ACC112 (cell line): Measurements from ENCODE around the gene GLIS1.
"Not testable (repeated sequence)": the region's sequence is repeated elsewhere in the genome, so short reads cannot be mapped to it uniquely, and the experiment has no call there.

Source experiments
- H2AFZ ChIP-seq: fragments of 200-600 bp; sonication (generic); one replicate; pipeline ENCODE4 v1.6.0; 2017; ENCODE audit warnings: antibody characterized with exemption, low read length; ENCODE audit not compliant: unreplicated experiment
- H3K27ac ChIP-seq: fragments of 200-600 bp; sonication (generic); 2 replicates; pipeline ENCODE4 v1.5.1; 2014; ENCODE audit warnings: low read depth, mild to moderate bottlenecking, antibody characterized with exemption, low read length, moderate library complexity
- H3K27me3 ChIP-seq: fragments of 200-600 bp; sonication (generic); 2 replicates; pipeline ENCODE4 v1.6.1; 2014; ENCODE audit warnings: mild to moderate bottlenecking, antibody characterized with exemption, low read length, moderate library complexity, mixed read lengths; ENCODE audit not compliant: insufficient read depth
- H3K36me3 ChIP-seq: fragments of 200-600 bp; sonication (generic); 2 replicates; pipeline ENCODE4 v1.6.1; 2016; ENCODE audit warnings: mild to moderate bottlenecking, antibody characterized with exemption, low read length, moderate library complexity, mixed read lengths; ENCODE audit not compliant: insufficient read depth
- H3K4me1 ChIP-seq: fragments of 200-600 bp; sonication (generic); one replicate; pipeline ENCODE4 v1.6.1; 2016; ENCODE audit warnings: low read length, mixed read lengths; ENCODE audit not compliant: insufficient read depth, unreplicated experiment, control insufficient read depth
- H3K4me3 ChIP-seq: fragments of 200-600 bp; sonication (generic); 2 replicates; pipeline ENCODE4 v1.5.1; 2014; ENCODE audit warnings: mild to moderate bottlenecking, low read depth, low read length
- H3K79me2 ChIP-seq: fragments of 200-600 bp; sonication (generic); one replicate; pipeline ENCODE4 v1.6.0; 2016; ENCODE audit warnings: low read length; ENCODE audit not compliant: control insufficient read depth, unreplicated experiment, insufficient read depth

GLIS1 gene

GRCh38 chr1:53654216-53655210 lies 84.5 kb downstream of the GLIS1 start:
- no peak overlapping the region for H3K27ac ChIP-seq
- no peaks in the 10 kb centered on the region for H3K27me3 ChIP-seq
- H3K36me3 ChIP-seq: no peaks in the 10 kb centered on the region
- H2AFZ ChIP-seq: no peak overlapping the region
- H3K79me2 ChIP-seq: no peaks in the 10 kb centered on the region
- H3K4me1 ChIP-seq: peaks cover 22% of the 10 kb centered on the region
- no peak overlapping the region; the same call in 1 of the 2 replicates for H3K4me3 ChIP-seq

DNA sequence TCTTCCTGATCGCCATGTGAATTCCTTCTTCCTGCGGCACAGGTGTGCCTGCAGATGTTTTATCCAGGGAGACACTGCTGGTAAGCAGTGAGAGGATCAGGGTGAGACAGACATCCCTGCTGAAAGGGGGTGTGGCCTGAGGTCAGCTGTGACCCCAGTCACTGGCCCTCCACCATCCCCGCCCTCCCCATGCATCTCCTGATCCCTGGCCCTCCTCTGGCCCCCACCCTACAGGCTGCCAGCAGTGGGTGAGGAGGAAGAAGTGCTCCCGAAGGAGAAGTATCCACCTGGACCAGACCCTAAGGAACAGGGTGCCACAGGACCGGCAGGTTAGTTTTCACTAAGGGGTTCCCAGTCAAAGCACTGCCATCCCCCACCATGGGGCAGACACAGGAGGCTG lies 85.3 kb downstream of the GLIS1 start:
- Histone ChIP-seq H2AFZ (no peak overlapping the region), H3K27ac (no peak overlapping the region), H3K4me3 (no peak overlapping the region), H3K27me3 (no peaks in the 10 kb centered on the region), H3K4me1 (peaks cover 22% of the 10 kb centered on the region), H3K36me3 (no peaks in the 10 kb centered on the region), H3K79me2 (no peaks in the 10 kb centered on the region)

DNA sequence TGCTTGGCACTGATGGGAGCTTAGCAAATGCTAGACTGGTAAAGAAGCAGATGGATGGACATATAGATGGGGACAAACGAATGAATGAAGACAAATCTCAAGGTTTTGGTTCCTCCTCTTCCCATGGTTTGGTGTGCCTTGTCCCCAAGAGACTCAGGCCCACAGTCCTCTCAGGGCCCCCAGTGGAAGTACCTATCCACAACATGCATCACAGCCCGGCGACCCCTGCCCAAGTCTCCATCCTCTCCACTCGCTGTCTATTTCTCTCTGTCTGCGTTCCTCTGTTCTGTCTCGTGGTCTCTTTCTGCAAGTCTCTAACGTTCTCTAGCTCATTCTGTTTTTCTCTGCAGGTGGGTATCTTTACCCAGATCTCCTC lies 85.8 kb downstream of the GLIS1 start:
- Histone ChIP-seq H3K79me2 (no peaks in the 10 kb centered on the region), H3K27me3 (no peaks in the 10 kb centered on the region), H3K4me3 (no peak overlapping the region), H3K27ac (no peak overlapping the region), H3K36me3 (no peaks in the 10 kb centered on the region), H3K4me1 (peaks cover 22% of the 10 kb centered on the region), H2AFZ (no peak overlapping the region)

- Histone ChIP-seq H3K27me3 (no peaks in the 10 kb centered on the region), H3K27ac (no peak overlapping the region), H3K4me1 (peaks cover 22% of the 10 kb centered on the region), H2AFZ (no peak overlapping the region), H3K36me3 (no peaks in the 10 kb centered on the region), H3K79me2 (no peaks in the 10 kb centered on the region), H3K4me3 (no peak overlapping the region)
Observed at GRCh38 chr1:53652441-53653199, 86.3 kb downstream of the GLIS1 start.

GRCh38 chr1:53651356-53651755 lies 87.6 kb downstream of the GLIS1 start:
- Histone ChIP-seq H3K36me3 (no peaks in the 10 kb centered on the region), H2AFZ (no peak overlapping the region), H3K4me1 (peaks cover 15% of the 10 kb centered on the region), H3K27ac (no peak overlapping the region), H3K79me2 (no peaks in the 10 kb centered on the region), H3K27me3 (no peaks in the 10 kb centered on the region), H3K4me3 (no peak overlapping the region)

- Histone ChIP-seq H3K27me3 (no peaks in the 10 kb centered on the region), H3K4me1 (no peaks in the 10 kb centered on the region)
Observed at GRCh38 chr1:53648516-53648915, 90.4 kb downstream of the GLIS1 start.

GRCh38 chr1:53647915-53648314 lies 91.0 kb downstream of the GLIS1 start:
- not testable (repeated sequence) for H3K4me1 ChIP-seq, H3K36me3 ChIP-seq, H3K79me2 ChIP-seq, H2AFZ ChIP-seq, H3K27me3 ChIP-seq, H3K27ac ChIP-seq, H3K4me3 ChIP-seq

More at GRCh38 chr1:53648516-53648915, 90.4 kb downstream of the GLIS1 start:
- no peak overlapping the region for H3K27ac ChIP-seq
- H3K36me3 ChIP-seq: no peaks in the 10 kb centered on the region
- H3K79me2 ChIP-seq: no peaks in the 10 kb centered on the region
- no peak overlapping the region for H2AFZ ChIP-seq
- H3K4me3 ChIP-seq: no peak overlapping the region

DNA sequence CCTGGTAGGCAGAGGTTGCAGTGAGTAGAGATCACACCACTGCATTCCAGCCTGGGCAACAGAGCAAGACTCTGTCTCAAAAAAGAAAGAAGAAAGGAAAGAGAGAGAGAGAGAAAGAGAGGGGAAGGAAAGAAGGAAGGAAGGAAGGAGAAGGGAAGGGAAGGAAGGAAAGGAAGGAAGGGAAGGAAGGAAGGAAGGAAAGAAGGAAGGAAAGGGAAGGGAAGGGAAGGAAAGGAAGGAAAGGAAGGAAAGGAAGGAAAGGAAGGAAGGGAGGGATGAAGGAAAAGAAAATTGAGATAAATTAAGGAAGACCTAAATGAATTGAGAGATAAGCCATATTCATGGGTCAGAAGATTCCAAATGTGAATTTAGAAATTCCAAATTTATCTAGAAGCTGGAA lies 92.2 kb downstream of the GLIS1 start:
- Histone ChIP-seq H3K27me3 (no peaks in the 10 kb centered on the region), H2AFZ (no peak overlapping the region), H3K36me3 (no peaks in the 10 kb centered on the region), H3K27ac (no peak overlapping the region), H3K79me2 (no peaks in the 10 kb centered on the region), H3K4me1 (no peaks in the 10 kb centered on the region), H3K4me3 (no peak overlapping the region)

- Histone ChIP-seq H2AFZ (no peak overlapping the region), H3K27me3 (no peaks in the 10 kb centered on the region), H3K36me3 (no peaks in the 10 kb centered on the region), H3K4me1 (no peaks in the 10 kb centered on the region), H3K79me2 (no peaks in the 10 kb centered on the region), H3K4me3 (no peak overlapping the region), H3K27ac (no peak overlapping the region)
Observed at GRCh38 chr1:53645690-53646078, 93.3 kb downstream of the GLIS1 start.

GRCh38 chr1:53644909-53645689 lies 93.9 kb downstream of the GLIS1 start:
- Histone ChIP-seq H3K36me3 (no peaks in the 10 kb centered on the region), H3K27me3 (no peaks in the 10 kb centered on the region), H3K79me2 (no peaks in the 10 kb centered on the region), H3K27ac (no peak overlapping the region), H2AFZ (no peak overlapping the region), H3K4me1 (no peaks in the 10 kb centered on the region), H3K4me3 (no peak overlapping the region)
